Pancreas (tissue), 10 donors: ENCODE data around the gene RAB40C. TPM values are rescaled to one million over a fixed set of nuclear protein-coding genes. Genes with fewer than 3 reads are reported as not detected.

Experiments
- ATAC-seq, 4 donors: fragments of 200-7000 bp; cut with Tn5 transposase; one replicate each; pipeline versions ENCODE4 v1.8.0 to v1.9.1; 2020; ENCODE audit warnings: mild to moderate bottlenecking in 4 of 4, moderate library complexity in 4 of 4
- DNase-seq, 6 donors: peaks; one replicate each; pipeline ENCODE4 v3.0.0-alpha.2; 2020
- FAIRE-seq: peaks from 2 replicates; lab custom pipeline; 2012; peaks lifted over from hg19 to GRCh38; lab: Jason Lieb, UNC
- H3K27ac ChIP-seq, 4 donors: fragments of 200-600 bp; sonication (generic); 1 replicate in 3 of 4; 2 replicates in 1 of 4; pipeline versions ENCODE4 v1.5.0 to v1.8.0; 2020
- H3K27me3 ChIP-seq, 4 donors: fragments of 200-600 bp; one replicate each; pipeline ENCODE4 v1.8.0; 2021
- H3K36me3 ChIP-seq, 3 donors: fragments of 200-600 bp; sonication (generic) in 1 of 3; one replicate each; pipeline versions ENCODE4 v1.5.0 to v1.8.0; 2020 to 2021
- H3K4me1 ChIP-seq, 3 donors: fragments of 200-600 bp; one replicate each; pipeline ENCODE4 v1.8.0; 2021
- H3K4me3 ChIP-seq, 4 donors: fragments of 200-600 bp; sonication (generic) in 2 of 4; one replicate each; pipeline versions ENCODE4 v1.5.0 to v1.8.0; 2020 to 2021
- H3K9me3 ChIP-seq, 4 donors: fragments of 200-600 bp; one replicate each; pipeline ENCODE4 v1.8.0; 2021
- CTCF ChIP-seq, 4 donors: fragments of 200-600 bp; sonication (generic) in 3 of 4; IDR thresholded peaks; one replicate each; pipeline versions ENCODE4 v1.5.0 to v1.8.0; 2021; ENCODE audit warnings: antibody characterized with exemption in 4 of 4
- WGBS, 2 donors: extraction: QIAGEN DNeasy Blood & Tissue Kit; methylation state at CpG; one replicate each; pipeline ENCODE4 v1.1.7; 2013; 5-methylcytosine and 5-hydroxymethylcytosine counted together
- intact Hi-C, 3 donors: fragments of 100-400 bp; cut with DNase I; formaldehyde crosslinking; loops; one replicate each; pipeline versions ENCODE4 v1.11.1 to v1.14.2; 2022
- polyA plus RNA-seq, 2 donors: library from polyadenylated mRNA; stranded (reverse); fragments of 200-250 nt; gene quantifications; one replicate each; pipeline ENCODE4 v1.2.3, GENCODE V29; 2013
- total RNA-seq, 6 donors: library from RNA; stranded (reverse); fragmentation: NEBNext Ultra II Directional in 4 of 6; extraction: Animal tissue kit (Norgen Biotek cat#: 25700) in 4 of 6; gene quantifications; one replicate each; pipeline versions ENCODE4 v1.2.1 to v1.2.4, GENCODE V29; 2021 to 2023
- donor health status: healthy with polysubstance abuse.
- donor health status: DM: no; HTN: no; CAD: no; lungs with moderate emphysema.
- donor health status: DM: no; HTN: no; CAD: no.
- donor health status: control.
- donor health status: control.
- donor health status: Bipolar disorder and iron deficiency.
- donor health status: DM: yes; HTN: yes; CAD: no.
- donor health status: DM: no; HTN: no; CAD: no.
- donor health status: DM: no; HTN: no; CAD: no.
- donor health status: DM: yes; HTN: yes; CAD: no.

The RAB40C gene
- total and polyA plus RNA-seq, 8 donors: 19.4 to 71.4 (median 33.8) TPM

GRCh38 chr16:652454-653305 is 62.8 kb downstream of the RAB40C start:
- H3K36me3 ChIP-seq: peaks cover 0 to 12% (median 0%) of the 10 kb centered on the region in 3 donors
- H3K27ac ChIP-seq: no peak overlapping the region
- no peaks in the 10 kb centered on the region for H3K27me3 ChIP-seq
- H3K4me1 ChIP-seq: peaks cover 9 to 18% (median 11%) of the 10 kb centered on the region in 3 donors
- intact Hi-C loops: loop anchor here in 1 of 3 donors (10.0 kb wide), 1 partner anchor 268 kb away; the partner anchor contains the start of gene PGAP6
- ATAC-seq (no peak), FAIRE-seq (no peak), DNase-seq (no peak)
- WGBS, 2 donors: 88 to 91% methylated on average over 25 to 28 of the region's 28 CpGs
- no peak for TF ChIP-seq CTCF (IDR thresholded peaks at IDR 0.05)
- H3K9me3 ChIP-seq: no peaks in the 10 kb centered on the region
- H3K4me3 ChIP-seq: no peak overlapping the region

DNA sequence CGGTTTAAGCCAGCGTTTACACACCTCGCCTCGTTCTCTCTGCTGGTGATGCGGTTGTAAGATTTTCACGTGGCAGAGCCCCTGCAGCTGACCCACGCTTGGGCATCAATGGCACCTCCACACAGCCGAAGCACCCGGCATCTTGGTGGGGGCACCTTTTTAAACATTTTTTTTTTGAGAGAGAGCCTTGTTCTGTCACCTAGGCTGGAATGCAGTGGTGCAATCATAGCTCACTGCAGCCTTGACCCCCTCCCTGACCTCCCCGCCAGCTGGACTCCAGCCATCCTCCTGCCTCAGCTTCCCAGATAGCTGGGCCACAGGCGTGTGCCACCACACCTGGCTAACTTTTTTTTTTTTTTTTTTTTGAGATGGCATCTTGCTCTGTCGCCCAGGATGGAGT is 64.2 kb downstream of the RAB40C start:
- no peak for ATAC-seq
- intact Hi-C loops: loop anchor here in 1 of 3 donors (10.0 kb wide), 1 partner anchor 269 kb away; the partner anchor contains the start of gene PGAP6

DNA sequence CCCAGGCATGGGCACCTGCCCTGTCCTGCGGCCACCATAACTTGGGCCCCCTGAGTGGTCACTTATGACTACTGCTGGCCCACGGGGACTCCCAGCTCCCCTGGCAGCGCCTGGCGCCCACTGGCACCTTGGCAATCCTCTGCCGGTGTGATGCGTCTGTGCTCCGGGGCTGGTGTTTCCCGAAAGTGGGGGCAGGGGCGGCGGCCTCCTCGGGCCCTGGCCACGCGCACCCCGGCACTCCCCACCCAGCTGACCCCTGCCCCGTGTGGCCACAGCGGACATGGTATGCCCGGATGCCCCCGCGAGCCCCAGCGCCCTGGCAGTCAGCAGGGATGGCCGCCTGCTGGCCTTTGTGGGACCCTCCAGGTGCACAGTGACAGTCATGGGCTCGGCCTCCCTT is 67.6 kb downstream of the RAB40C start:
- ATAC-seq (no peak), FAIRE-seq (no peak), DNase-seq (no peak)
- no peak overlapping the region for H3K27ac ChIP-seq
- intact Hi-C loops: loop anchor here in 1 of 3 donors (10.0 kb wide), 1 partner anchor 273 kb away; the partner anchor contains the start of gene PGAP6
- H3K9me3 ChIP-seq: no peaks in the 10 kb centered on the region
- H3K4me1 ChIP-seq: peaks cover 5 to 7% (median 5%) of the 10 kb centered on the region in 3 donors
- peaks cover 0 to 12% (median 0%) of the 10 kb centered on the region in 3 donors for H3K36me3 ChIP-seq
- no peak for TF ChIP-seq CTCF (IDR thresholded peaks at IDR 0.05)
- no peaks in the 10 kb centered on the region for H3K27me3 ChIP-seq
- WGBS, 2 donors: 96 to 97% methylated on average over 19 to 22 of the region's 22 CpGs
- no peak overlapping the region for H3K4me3 ChIP-seq

More for the DNA sequence above, 64.2 kb downstream of the RAB40C start:
- Histone ChIP-seq H3K4me3 (no peak overlapping the region), H3K36me3 (peaks cover 0 to 12% (median 0%) of the 10 kb centered on the region in 3 donors), H3K9me3 (no peaks in the 10 kb centered on the region), H3K27ac (no peak overlapping the region), H3K27me3 (no peaks in the 10 kb centered on the region), H3K4me1 (peaks cover 0 to 6% (median 0%) of the 10 kb centered on the region in 3 donors)
- WGBS, 2 donors: 86 to 88% methylated on average over 12 of the region's 12 CpGs
- DNase-seq (no peak), FAIRE-seq (no peak)
- no peak for TF ChIP-seq CTCF (IDR thresholded peaks at IDR 0.05)

DNA sequence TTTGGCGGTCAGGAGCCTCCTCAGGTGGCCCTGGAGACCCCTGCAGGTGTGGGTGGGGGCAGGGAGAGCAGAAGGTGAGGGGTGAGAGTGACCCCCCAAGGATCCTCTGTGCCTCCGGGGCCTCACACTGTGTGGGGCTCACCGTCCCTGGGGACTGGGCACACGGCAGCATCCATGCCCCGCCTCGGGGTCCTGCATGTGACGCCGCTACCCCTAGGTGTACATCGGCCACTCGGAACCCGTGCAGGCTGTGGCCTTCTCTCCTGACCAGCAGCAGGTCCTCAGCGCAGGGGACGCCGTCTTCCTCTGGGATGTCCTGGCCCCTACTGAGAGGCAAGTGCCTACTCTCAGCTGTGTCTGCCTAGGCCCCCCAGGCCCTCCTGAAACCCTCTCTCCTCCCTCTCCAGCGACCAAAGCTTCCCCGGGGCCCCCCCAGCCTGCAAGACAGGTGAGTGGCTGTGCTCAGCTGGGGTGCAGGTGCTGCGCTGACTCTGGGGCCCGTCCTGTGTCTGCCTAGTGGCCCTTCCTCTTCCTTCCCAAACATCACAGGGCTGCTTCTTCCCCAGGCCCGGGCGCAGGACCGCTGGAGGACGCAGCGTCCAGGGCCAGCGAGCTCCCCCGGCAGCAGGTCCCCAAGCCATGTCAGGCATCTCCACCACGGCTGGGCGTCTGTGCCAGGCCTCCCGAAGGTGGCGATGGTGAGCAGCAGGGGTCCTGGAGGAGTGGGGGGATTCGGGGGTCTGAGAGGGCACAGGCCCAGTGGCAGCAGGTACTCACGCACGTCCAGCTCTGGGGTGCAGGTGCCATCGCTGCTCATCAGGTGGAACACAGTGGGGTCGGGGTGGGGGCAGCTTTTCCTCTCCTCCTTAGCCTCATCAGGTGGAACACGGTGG is 69.1 kb downstream of the RAB40C start:
- FAIRE-seq: no peak
- Histone ChIP-seq H3K27me3 (no peaks in the 10 kb centered on the region), H3K4me1 (peaks cover 5 to 7% (median 5%) of the 10 kb centered on the region in 3 donors), H3K27ac (no peak overlapping the region), H3K9me3 (no peaks in the 10 kb centered on the region), H3K4me3 (no peak overlapping the region), H3K36me3 (peaks cover 0 to under 1% (median 0%) of the 10 kb centered on the region in 3 donors)
- 92% methylated on average over 33 to 35 of the region's 35 CpGs for WGBS, 2 donors
- no peak for TF ChIP-seq CTCF (IDR thresholded peaks at IDR 0.05)
- intact Hi-C loops: loop anchor here in 1 of 3 donors (10.0 kb wide), 1 partner anchor 274 kb away; the partner anchor contains the start of gene PGAP6
- ATAC-seq: no peak
- peak in 1 of 6 donors; percentile 81 for DNase-seq
